Thoracic aorta (tissue), 2 donors: Measurements from ENCODE around the gene PCDH1. TPM values are rescaled to one million over a fixed set of nuclear protein-coding genes. Genes with fewer than 3 reads are reported as not detected.
A peak's percentile ranks its signal among the peaks of the same experiment; 100 is the strongest.

Source experiments
- ATAC-seq: fragments of 150-250 bp; one replicate; pipeline ENCODE4 v1.8.0; 2017; ENCODE audit warnings: low read depth; ENCODE audit not compliant: insufficient number of reproducible peaks, low FRiP score
- DNase-seq: peaks from one replicate; pipeline ENCODE4 v3.0.0-alpha.2; 2020; ENCODE audit warnings: low spot score
- H3K27ac ChIP-seq, 2 donors: fragments of 200-600 bp; sonication (generic); 1 replicate in 1 of 2; 2 replicates in 1 of 2; pipeline ENCODE4 v1.5.1; 2016; ENCODE audit warnings: mild to moderate bottlenecking in 2 of 2, moderate library complexity in 2 of 2
- H3K27me3 ChIP-seq: fragments of 200-600 bp; sonication (generic); replicated peaks from 2 replicates; pipeline ENCODE4 v1.6.0; 2016; ENCODE audit warnings: mild to moderate bottlenecking; ENCODE audit not compliant: insufficient read depth
- H3K36me3 ChIP-seq: fragments of 200-600 bp; sonication (generic); one replicate; pipeline ENCODE4 v1.5.1; 2016
- H3K4me1 ChIP-seq, 2 donors: fragments of 200-600 bp; sonication (generic); 1 replicate in 1 of 2; 2 replicates in 1 of 2; pipeline versions ENCODE4 v1.5.1 to v1.6.0; 2016; ENCODE audit warnings: low read depth in 2 of 2, mild to moderate bottlenecking in 1 of 2; ENCODE audit not compliant: control insufficient read depth in 1 of 2
- H3K4me3 ChIP-seq: fragments of 200-600 bp; sonication (generic); 2 replicates; pipeline ENCODE4 v1.5.1; 2016; ENCODE audit warnings: mild to moderate bottlenecking
- H3K9me3 ChIP-seq: fragments of 200-600 bp; sonication (generic); 2 replicates; pipeline ENCODE4 v1.5.1; 2016
- CTCF ChIP-seq: fragments of 200-600 bp; sonication (generic); IDR thresholded peaks from one replicate; pipeline ENCODE4 v1.5.1; 2019; ENCODE audit warnings: antibody characterized with exemption
- total RNA-seq, 2 donors: library from RNA; depleted of rRNA; stranded (reverse); fragments of >200 nt; gene quantifications; one replicate each; pipeline versions ENCODE4 v1.1.0 to v1.2.3, GENCODE V29; 2016

Gene PCDH1
- total RNA-seq, 2 donors from 2014 or later = 24.6 to 43.4 TPM

- H3K4me3 ChIP-seq = no peak overlapping the region
- no peak overlapping the region for H3K27ac ChIP-seq
- peaks cover 0 to 3% of the 10 kb centered on the region in 2 donors for H3K4me1 ChIP-seq
- H3K9me3 ChIP-seq = no peaks in the 10 kb centered on the region
- no peaks in the 10 kb centered on the region for H3K36me3 ChIP-seq
- TF ChIP-seq CTCF = no peak
- ATAC-seq = no peak
- H3K27me3 ChIP-seq = no peaks in the 10 kb centered on the region
- DNase-seq = no peak
Observed at GRCh38 chr5:141853895-141854626, 24.1 kb downstream of the PCDH1 start.

- ATAC-seq (no peak), DNase-seq (no peak)
- H3K4me1 ChIP-seq = peaks cover 0 to 8% of the 10 kb centered on the region in 2 donors
- H3K27ac ChIP-seq = no peak overlapping the region
- no peak for TF ChIP-seq CTCF
- no peak overlapping the region for H3K4me3 ChIP-seq
- no peaks in the 10 kb centered on the region for H3K9me3 ChIP-seq
- H3K27me3 ChIP-seq = no peaks in the 10 kb centered on the region
- H3K36me3 ChIP-seq = no peaks in the 10 kb centered on the region
Observed at GRCh38 chr5:141852448-141852847, 25.8 kb downstream of the PCDH1 start.

- Histone ChIP-seq H3K4me3 (no peak overlapping the region), H3K36me3 (no peaks in the 10 kb centered on the region), H3K9me3 (no peaks in the 10 kb centered on the region), H3K4me1 (peaks cover 0 to 8% of the 10 kb centered on the region in 2 donors), H3K27me3 (no peaks in the 10 kb centered on the region), H3K27ac (peak overlapping the region in 1 of 2 donors; percentile 38)
- no peak for TF ChIP-seq CTCF
- ATAC-seq = no peak
- DNase-seq = no peak
Observed at GRCh38 chr5:141851195-141851874, 26.9 kb downstream of the PCDH1 start.

GRCh38 chr5:141850786-141851185 is 27.4 kb downstream of the PCDH1 start:
- Histone ChIP-seq H3K4me1 (peaks cover 0 to 8% of the 10 kb centered on the region in 2 donors), H3K27ac (peak overlapping the region in 1 of 2 donors; percentile 38)

More at GRCh38 chr5:141850786-141851185, 27.4 kb downstream of the PCDH1 start:
- Histone ChIP-seq H3K9me3 (no peaks in the 10 kb centered on the region), H3K27me3 (no peaks in the 10 kb centered on the region), H3K36me3 (no peaks in the 10 kb centered on the region), H3K4me3 (peak overlapping the region; percentile 99)
- DNase-seq (no peak), ATAC-seq (no peak)
- no peak for TF ChIP-seq CTCF
